Fibroblast of skin of back (primary cell): Measurements from ENCODE around the gene SYTL3.
"Not testable (repeated sequence)": the region's sequence is repeated elsewhere in the genome, so short reads cannot be mapped to it uniquely, and the experiment has no call there.

Experiments
- DNase-seq: peaks from one replicate; pipeline ENCODE4 v3.0.0-alpha.2; 2013

Gene SYTL3

GRCh38 chr6:158697811-158698210, 48.0 kb downstream of the SYTL3 start:
- peak; percentile 44 for DNase-seq

GRCh38 chr6:158698931-158699330, 49.1 kb downstream of the SYTL3 start:
- DNase-seq = no peak

GRCh38 chr6:158701268-158701667, 51.4 kb downstream of the SYTL3 start:
- not testable (repeated sequence) for DNase-seq

- no peak for DNase-seq
Observed at GRCh38 chr6:158703111-158703836, 53.4 kb downstream of the SYTL3 start.

GRCh38 chr6:158703837-158704822, 54.3 kb downstream of the SYTL3 start:
- DNase-seq = peak; percentile 62

GRCh38 chr6:158705386-158706126, 55.7 kb downstream of the SYTL3 start:
- DNase-seq = no peak

- peak; percentile 64 for DNase-seq
Observed at GRCh38 chr6:158706369-158706982, 56.6 kb downstream of the SYTL3 start.

- peak; percentile 65 for DNase-seq
Observed at GRCh38 chr6:158707120-158707820, 57.4 kb downstream of the SYTL3 start.

GRCh38 chr6:158707821-158708195, 58.0 kb downstream of the SYTL3 start:
- no peak for DNase-seq

GRCh38 chr6:158708239-158708638, 58.4 kb downstream of the SYTL3 start:
- peak; percentile 49 for DNase-seq

GRCh38 chr6:158709809-158710208, 60.0 kb downstream of the SYTL3 start:
- DNase-seq = no peak

GRCh38 chr6:158711264-158711663, 61.4 kb downstream of the SYTL3 start:
- DNase-seq = no peak

- DNase-seq = no peak
Observed at GRCh38 chr6:158713469-158713868, 63.6 kb downstream of the SYTL3 start.

- DNase-seq = no peak
Observed at GRCh38 chr6:158714706-158715105, 64.9 kb downstream of the SYTL3 start.

- no peak for DNase-seq
Observed at GRCh38 chr6:158715330-158716311, 65.8 kb downstream of the SYTL3 start.

- DNase-seq = no peak
Observed at GRCh38 chr6:158717341-158718330, 67.8 kb downstream of the SYTL3 start.

GRCh38 chr6:158718461-158719046, 68.7 kb downstream of the SYTL3 start:
- no peak for DNase-seq

- no peak for DNase-seq
Observed at GRCh38 chr6:158722176-158722729, 72.4 kb downstream of the SYTL3 start.
